Adrenal gland (tissue), 12 donors: ENCODE measurements around the gene GRAP2. TPM values are rescaled to one million over a fixed set of nuclear protein-coding genes. Genes with fewer than 3 reads are reported as not detected.

Experiments used
- DNase-seq, 7 donors: peaks; one replicate each; pipeline ENCODE4 v3.0.0-alpha.2; 2019 to 2020
- H3K27ac ChIP-seq, 5 donors: fragments of 200-600 bp; sonication (generic) in 4 of 5; 1 replicate in 3 of 5; 2 replicates in 2 of 5; pipeline versions ENCODE4 v1.5.1 to v1.8.0; 2016 to 2020; ENCODE audit warnings: mild to moderate bottlenecking in 1 of 5
- H3K27me3 ChIP-seq: fragments of 200-600 bp; 2 replicates; pipeline ENCODE4 v1.8.0; 2021
- H3K36me3 ChIP-seq, 2 donors: fragments of 200-600 bp; replicated peaks in 1 of 2; 1 replicate in 1 of 2; 2 replicates in 1 of 2; pipeline versions ENCODE4 v1.5.1 to v1.8.0; 2018 to 2022
- H3K4me1 ChIP-seq, 2 donors: fragments of 200-600 bp; replicated peaks in 1 of 2; 1 replicate in 1 of 2; 2 replicates in 1 of 2; pipeline versions ENCODE4 v1.5.1 to v1.8.0; 2018 to 2021
- H3K4me3 ChIP-seq, 4 donors: fragments of 200-600 bp; sonication (generic) in 3 of 4; one replicate each; pipeline ENCODE4 v1.5.1; 2016 to 2018
- H3K9me3 ChIP-seq, 3 donors: fragments of 200-600 bp; sonication (generic) in 1 of 3; replicated peaks in 1 of 3; 1 replicate in 2 of 3; 2 replicates in 1 of 3; pipeline versions ENCODE4 v1.5.1 to v1.8.0; 2016 to 2021
- POLR2A ChIP-seq, 2 donors: fragments of 450-650 bp; IDR thresholded peaks; one replicate each; pipeline ENCODE4 v1.6.1; 2017; ENCODE audit warnings: antibody characterized with exemption in 2 of 2, mild to moderate bottlenecking in 2 of 2, moderate library complexity in 1 of 2
- WGBS, 4 donors: extraction: QIAGEN DNeasy Blood & Tissue Kit in 2 of 4; methylation state at CpG; one replicate each; pipeline versions ENCODE4 v1.1.5 to v1.1.7; 2013 to 2017; 5-methylcytosine and 5-hydroxymethylcytosine counted together
- intact Hi-C, 2 donors: fragments of 100-400 bp; cut with DNase I; formaldehyde crosslinking; loops; one replicate each; pipeline versions ENCODE4 v1.14.1 to v1.15.0; 2022 to 2023
- polyA plus RNA-seq, 3 donors: library from polyadenylated mRNA; stranded (reverse); fragments of 200-250 nt in 2 of 3; fragments of 350-450 nt in 1 of 3; fragmentation: Illumina TruSeq in 1 of 3; extraction: RNeasy Lipid Tissue Mini Kit (QIAGEN cat#74804) in 1 of 3; gene quantifications; one replicate each; pipeline ENCODE4 v1.2.3, GENCODE V29; 2013 to 2014
- total RNA-seq, 9 donors: library from RNA; depleted of rRNA in 4 of 9; stranded (reverse); fragments of >200 nt in 4 of 9; fragments of 120-200 nt in 1 of 9; fragmentation: NEBNext Ultra II Directional in 1 of 9; extraction: Animal tissue kit (Norgen Biotek cat#: 25700) in 1 of 9; gene quantifications; one replicate each; pipeline versions ENCODE4 v1.1.0 to v1.2.4, GENCODE V29; 2013 to 2023
- TF ChIP-seq, protein P1 (sequence below), 6 experiments: fragments of 450-650 bp in 4 of 6; fragments of 200-600 bp in 2 of 6; sonication (generic) in 1 of 6; IDR thresholded peaks; 1 replicate in 5 of 6; 2 replicates in 1 of 6; pipeline versions ENCODE4 v1.5.1 to v1.8.0; 2016 to 2021; ENCODE audit warnings: antibody characterized with exemption in 6 of 6, mild to moderate bottlenecking in 2 of 6, moderate library complexity in 1 of 6
- donor health status: healthy with polysubstance abuse.
- donor health status: Bipolar disorder and iron deficiency.
- donor health status: DM: yes; HTN: yes; CAD: no.
- donor health status: DM: no; HTN: no; CAD: no.
- donor health status: DM: no; HTN: no; CAD: no.
- donor health status: DM: yes; HTN: yes; CAD: no.

The GRAP2 gene
- total and polyA plus RNA-seq, 12 donors, result 0.28 to 1.7 (median 0.61) TPM; not detected in 1

DNA sequence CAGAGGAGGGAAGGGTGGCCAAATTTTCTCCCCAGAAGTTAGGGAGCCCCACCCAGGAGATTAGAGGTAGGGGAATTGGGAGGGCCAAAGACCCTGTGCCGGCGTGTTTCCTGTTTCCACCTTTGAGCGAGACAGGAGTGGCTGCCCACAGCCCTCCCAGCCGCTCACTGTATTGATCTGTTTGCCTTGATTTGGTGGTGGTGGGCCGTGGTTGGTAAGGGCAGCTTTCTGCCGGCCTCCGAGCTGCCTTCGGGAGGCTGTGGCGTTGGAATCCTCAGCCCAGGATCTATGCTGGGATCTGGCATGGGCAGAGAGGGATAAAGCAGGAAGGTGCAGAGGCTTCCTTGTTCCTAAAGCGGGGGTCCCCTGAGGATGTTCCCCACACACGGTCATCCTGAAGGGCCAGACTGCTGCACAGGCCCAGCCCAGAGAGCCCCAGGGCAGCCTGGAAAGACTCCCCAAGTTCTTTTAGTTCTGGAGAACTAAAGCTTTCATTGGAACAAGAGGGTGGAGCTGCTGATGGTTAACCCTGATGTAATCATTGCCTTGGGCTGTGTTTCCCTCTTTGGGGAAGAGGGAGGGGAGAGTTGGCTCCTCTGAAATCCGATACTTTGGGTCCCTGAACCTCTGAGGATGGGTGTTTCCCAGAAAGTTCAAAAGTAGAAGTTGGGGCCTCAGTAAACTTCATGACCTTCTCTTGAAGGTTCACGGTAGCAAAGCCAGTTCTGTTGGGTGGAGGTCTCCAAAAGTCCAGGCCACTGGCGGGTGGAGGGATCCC, 101.1 kb downstream of the GRAP2 start:
- 82 to 89% (median 86%) methylated on average over 9 to 14 of the region's 14 CpGs for WGBS, 4 donors

GRCh38 chr22:40002935-40003715, 102.2 kb downstream of the GRAP2 start:
- no peak overlapping the region for H3K4me3 ChIP-seq
- no peak for TF ChIP-seq POLR2A (IDR thresholded peaks at IDR 0.05)
- TF ChIP-seq, protein P1, sequence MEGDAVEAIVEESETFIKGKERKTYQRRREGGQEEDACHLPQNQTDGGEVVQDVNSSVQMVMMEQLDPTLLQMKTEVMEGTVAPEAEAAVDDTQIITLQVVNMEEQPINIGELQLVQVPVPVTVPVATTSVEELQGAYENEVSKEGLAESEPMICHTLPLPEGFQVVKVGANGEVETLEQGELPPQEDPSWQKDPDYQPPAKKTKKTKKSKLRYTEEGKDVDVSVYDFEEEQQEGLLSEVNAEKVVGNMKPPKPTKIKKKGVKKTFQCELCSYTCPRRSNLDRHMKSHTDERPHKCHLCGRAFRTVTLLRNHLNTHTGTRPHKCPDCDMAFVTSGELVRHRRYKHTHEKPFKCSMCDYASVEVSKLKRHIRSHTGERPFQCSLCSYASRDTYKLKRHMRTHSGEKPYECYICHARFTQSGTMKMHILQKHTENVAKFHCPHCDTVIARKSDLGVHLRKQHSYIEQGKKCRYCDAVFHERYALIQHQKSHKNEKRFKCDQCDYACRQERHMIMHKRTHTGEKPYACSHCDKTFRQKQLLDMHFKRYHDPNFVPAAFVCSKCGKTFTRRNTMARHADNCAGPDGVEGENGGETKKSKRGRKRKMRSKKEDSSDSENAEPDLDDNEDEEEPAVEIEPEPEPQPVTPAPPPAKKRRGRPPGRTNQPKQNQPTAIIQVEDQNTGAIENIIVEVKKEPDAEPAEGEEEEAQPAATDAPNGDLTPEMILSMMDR (IDR thresholded peaks at IDR 0.05), result no peak
- no peaks in the 10 kb centered on the region for H3K27me3 ChIP-seq
- no peak overlapping the region for H3K27ac ChIP-seq
- intact Hi-C loops, result no loop called here
- no peaks in the 10 kb centered on the region for H3K4me1 ChIP-seq
- H3K36me3 ChIP-seq, result no peaks in the 10 kb centered on the region
- no peak for DNase-seq
- H3K9me3 ChIP-seq, result no peaks in the 10 kb centered on the region
- WGBS, 4 donors, result 88 to 90% (median 89%) methylated on average over 3 to 6 of the region's 6 CpGs

More for the DNA sequence above, 101.1 kb downstream of the GRAP2 start:
- intact Hi-C loops, result no loop called here
- no peaks in the 10 kb centered on the region for H3K9me3 ChIP-seq
- H3K36me3 ChIP-seq, result no peaks in the 10 kb centered on the region
- DNase-seq, result no peak
- no peaks in the 10 kb centered on the region for H3K27me3 ChIP-seq
- no peak overlapping the region for H3K4me3 ChIP-seq
- TF ChIP-seq POLR2A (IDR thresholded peaks at IDR 0.05), result no peak
- TF ChIP-seq, protein P1 (IDR thresholded peaks at IDR 0.05), result no peak
- H3K27ac ChIP-seq, result no peak overlapping the region
- H3K4me1 ChIP-seq, result no peaks in the 10 kb centered on the region

- H3K36me3 ChIP-seq, result no peaks in the 10 kb centered on the region
- intact Hi-C loops, result no loop called here
- no peaks in the 10 kb centered on the region for H3K9me3 ChIP-seq
- 62 to 74% (median 69%) methylated on average over 6 of the region's 6 CpGs for WGBS, 4 donors
- DNase-seq, result no peak
- no peak overlapping the region for H3K27ac ChIP-seq
- no peaks in the 10 kb centered on the region for H3K4me1 ChIP-seq
- H3K4me3 ChIP-seq, result no peak overlapping the region
- TF ChIP-seq, protein P1 (IDR thresholded peaks at IDR 0.05), result no peak
- TF ChIP-seq POLR2A (IDR thresholded peaks at IDR 0.05), result no peak
- peaks cover 6% of the 10 kb centered on the region for H3K27me3 ChIP-seq
Observed at GRCh38 chr22:40004836-40005235, 104.0 kb downstream of the GRAP2 start.

- intact Hi-C loops, result no loop called here
- H3K27me3 ChIP-seq, result peaks cover 8% of the 10 kb centered on the region
- WGBS, 4 donors, result 73 to 90% (median 83%) methylated on average over 4 to 8 of the region's 8 CpGs
- H3K4me1 ChIP-seq, result no peaks in the 10 kb centered on the region
- no peak overlapping the region for H3K27ac ChIP-seq
- H3K36me3 ChIP-seq, result no peaks in the 10 kb centered on the region
- no peak for DNase-seq
- no peak for TF ChIP-seq POLR2A (IDR thresholded peaks at IDR 0.05)
- TF ChIP-seq, protein P1 (IDR thresholded peaks at IDR 0.05), result no peak
- no peaks in the 10 kb centered on the region for H3K9me3 ChIP-seq
- H3K4me3 ChIP-seq, result no peak overlapping the region
Observed at GRCh38 chr22:40006641-40007040, 105.8 kb downstream of the GRAP2 start.
